ENCODE measurements around the gene CRTC2. TPM values are rescaled to one million over a fixed set of nuclear protein-coding genes. Genes with fewer than 3 reads are reported as not detected.

Gene CRTC2
- total and polyA plus RNA-seq, 7 donors = 17.0 to 54.6 (median 31.3) TPM

- Histone ChIP-seq H3K9me3 (no peaks in the 10 kb centered on the region), H3K36me3 (ENCODE audit: insufficient read depth in 1 of 2, low read depth in 1 of 2) (peaks cover 10 to 59% of the 10 kb centered on the region in 2 donors), H3K27me3 (ENCODE audit: insufficient read depth in 3 of 3, low read length in 2 of 3) (no peaks in the 10 kb centered on the region), H3K4me3 (peak overlapping the region; percentile 99), H3K27ac (peak overlapping the region; percentile 94), H3K4me1 (peaks cover 24% of the 10 kb centered on the region)
- WGBS, 3 donors = 65 to 74% (median 67%) methylated on average over 3 of the region's 3 CpGs
- TF ChIP-seq CTCF (IDR thresholded peaks at IDR 0.05) = no peak
- ATAC-seq (no peak), DNase-seq (no peak)
- intact Hi-C loops (cut with DNase I) = loop anchor here (5.0 to 10.0 kb wide), 3 partner anchors 43 to 270 kb away; partner anchors contain the start of genes ILF2 (in 1 of the 2), NPR1 (in 1 of the 2) and RAB13 (in 1 of the 2)
Measured at GRCh38 chr1:153944827-153945117, 13.6 kb downstream of the CRTC2 start.

GRCh38 chr1:153944005-153944826 is 14.2 kb downstream of the CRTC2 start:
- intact Hi-C loops (cut with DNase I) = loop anchor here in 1 of 2 donors (10.0 kb wide), 2 partner anchors 149 to 269 kb away; partner anchors contain the start of genes ILF2 and NPR1
- H3K4me1 ChIP-seq = peaks cover 24% of the 10 kb centered on the region
- no peaks in the 10 kb centered on the region for H3K27me3 ChIP-seq (ENCODE audit: insufficient read depth in 3 of 3, low read length in 2 of 3)
- ATAC-seq = no peak
- peak overlapping the region; percentile 94 for H3K27ac ChIP-seq
- H3K36me3 ChIP-seq (ENCODE audit: insufficient read depth in 1 of 2, low read depth in 1 of 2) = peaks cover 9 to 59% of the 10 kb centered on the region in 2 donors
- H3K4me3 ChIP-seq = peak overlapping the region; percentile 99
- no peak for DNase-seq
- TF ChIP-seq CTCF (IDR thresholded peaks at IDR 0.05) = no peak
- H3K9me3 ChIP-seq = no peaks in the 10 kb centered on the region
- WGBS, 3 donors = 77 to 82% (median 81%) methylated on average over 14 to 15 of the region's 15 CpGs

- no peak overlapping the region for H3K27ac ChIP-seq
- H3K4me3 ChIP-seq = no peak overlapping the region
- intact Hi-C loops (cut with DNase I) = loop anchor here (2.0 to 10.0 kb wide), 3 partner anchors 18 to 268 kb away; partner anchors contain the start of genes ILF2 (in 1 of the 2) and NPR1 (in 1 of the 2)
- no peak for DNase-seq
- H3K4me1 ChIP-seq = peaks cover 24% of the 10 kb centered on the region
- no peaks in the 10 kb centered on the region for H3K9me3 ChIP-seq
- no peak for ATAC-seq
- no peaks in the 10 kb centered on the region for H3K27me3 ChIP-seq (ENCODE audit: insufficient read depth in 3 of 3, low read length in 2 of 3)
- no peak for TF ChIP-seq CTCF (IDR thresholded peaks at IDR 0.05)
- peaks cover 7 to 59% of the 10 kb centered on the region in 2 donors for H3K36me3 ChIP-seq (ENCODE audit: insufficient read depth in 1 of 2, low read depth in 1 of 2)
- WGBS, 3 donors = 67 to 82% (median 68%) methylated on average over 11 of the region's 11 CpGs
Measured at GRCh38 chr1:153942766-153943549, 15.5 kb downstream of the CRTC2 start.

- Histone ChIP-seq H3K36me3 (ENCODE audit: insufficient read depth in 1 of 2, low read depth in 1 of 2) (peaks cover 7 to 59% of the 10 kb centered on the region in 2 donors), H3K27me3 (ENCODE audit: insufficient read depth in 3 of 3, low read length in 2 of 3) (no peaks in the 10 kb centered on the region), H3K4me1 (peaks cover 21% of the 10 kb centered on the region), H3K4me3 (no peak overlapping the region), H3K27ac (no peak overlapping the region), H3K9me3 (no peaks in the 10 kb centered on the region)
- DNase-seq (no peak), ATAC-seq (no peak)
- intact Hi-C loops (cut with DNase I) = loop anchor here (2.0 to 10.0 kb wide), 3 partner anchors 17 to 267 kb away; partner anchors contain the start of genes ILF2 (in 1 of the 2) and NPR1 (in 1 of the 2)
- 93 to 94% (median 94%) methylated on average over 34 of the region's 34 CpGs for WGBS, 3 donors
- no peak for TF ChIP-seq CTCF (IDR thresholded peaks at IDR 0.05)
Measured at GRCh38 chr1:153941826-153942725, 16.3 kb downstream of the CRTC2 start.

Data from psoas muscle (tissue), 8 donors.